Activated CD4-positive, CD25-positive, alpha-beta regulatory T cell treated with anti-CD3 and anti-CD28 coated beads, Interleukin-2, amount 50 U/mL, for 72 hours (primary cell): Measurements from ENCODE around the gene SHROOM2.
"Not testable (repeated sequence)": the region's sequence is repeated elsewhere in the genome, so short reads cannot be mapped to it uniquely, and the experiment has no call there.

Experiments used
- DNase-seq: peaks from one replicate; pipeline ENCODE4 v3.0.0; 2021

The SHROOM2 gene, protein sequence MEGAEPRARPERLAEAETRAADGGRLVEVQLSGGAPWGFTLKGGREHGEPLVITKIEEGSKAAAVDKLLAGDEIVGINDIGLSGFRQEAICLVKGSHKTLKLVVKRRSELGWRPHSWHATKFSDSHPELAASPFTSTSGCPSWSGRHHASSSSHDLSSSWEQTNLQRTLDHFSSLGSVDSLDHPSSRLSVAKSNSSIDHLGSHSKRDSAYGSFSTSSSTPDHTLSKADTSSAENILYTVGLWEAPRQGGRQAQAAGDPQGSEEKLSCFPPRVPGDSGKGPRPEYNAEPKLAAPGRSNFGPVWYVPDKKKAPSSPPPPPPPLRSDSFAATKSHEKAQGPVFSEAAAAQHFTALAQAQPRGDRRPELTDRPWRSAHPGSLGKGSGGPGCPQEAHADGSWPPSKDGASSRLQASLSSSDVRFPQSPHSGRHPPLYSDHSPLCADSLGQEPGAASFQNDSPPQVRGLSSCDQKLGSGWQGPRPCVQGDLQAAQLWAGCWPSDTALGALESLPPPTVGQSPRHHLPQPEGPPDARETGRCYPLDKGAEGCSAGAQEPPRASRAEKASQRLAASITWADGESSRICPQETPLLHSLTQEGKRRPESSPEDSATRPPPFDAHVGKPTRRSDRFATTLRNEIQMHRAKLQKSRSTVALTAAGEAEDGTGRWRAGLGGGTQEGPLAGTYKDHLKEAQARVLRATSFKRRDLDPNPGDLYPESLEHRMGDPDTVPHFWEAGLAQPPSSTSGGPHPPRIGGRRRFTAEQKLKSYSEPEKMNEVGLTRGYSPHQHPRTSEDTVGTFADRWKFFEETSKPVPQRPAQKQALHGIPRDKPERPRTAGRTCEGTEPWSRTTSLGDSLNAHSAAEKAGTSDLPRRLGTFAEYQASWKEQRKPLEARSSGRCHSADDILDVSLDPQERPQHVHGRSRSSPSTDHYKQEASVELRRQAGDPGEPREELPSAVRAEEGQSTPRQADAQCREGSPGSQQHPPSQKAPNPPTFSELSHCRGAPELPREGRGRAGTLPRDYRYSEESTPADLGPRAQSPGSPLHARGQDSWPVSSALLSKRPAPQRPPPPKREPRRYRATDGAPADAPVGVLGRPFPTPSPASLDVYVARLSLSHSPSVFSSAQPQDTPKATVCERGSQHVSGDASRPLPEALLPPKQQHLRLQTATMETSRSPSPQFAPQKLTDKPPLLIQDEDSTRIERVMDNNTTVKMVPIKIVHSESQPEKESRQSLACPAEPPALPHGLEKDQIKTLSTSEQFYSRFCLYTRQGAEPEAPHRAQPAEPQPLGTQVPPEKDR (N-terminal part only)

GRCh38 chrX:9785944-9786797 lies at the start of gene SHROOM2:
Gene SHROOM2 (plus strand): TSS chrX:9786429. CDS start chrX:9786546, 117 bp downstream.
- no peak for DNase-seq

DNA sequence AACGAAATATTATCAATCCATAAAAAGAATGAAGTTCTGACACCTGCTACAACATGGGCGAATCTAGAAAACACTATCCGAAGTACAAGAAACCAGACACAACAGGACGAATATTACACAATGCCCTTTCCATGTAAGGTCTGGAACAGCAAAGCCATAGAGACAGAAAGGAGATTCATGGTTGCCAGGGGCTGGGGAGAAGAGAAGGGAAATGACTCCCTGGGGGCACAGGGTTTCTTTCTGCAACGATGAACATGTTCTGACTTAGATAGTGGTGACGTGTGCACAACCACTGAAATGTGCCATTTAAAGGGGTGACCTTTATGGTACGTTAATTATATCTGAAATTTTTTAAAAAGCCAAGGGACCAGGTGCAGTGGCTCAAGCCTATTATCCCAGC lies 48.9 kb upstream of the SHROOM2 start:
- no peak for DNase-seq

- DNase-seq = no peak
Measured at GRCh38 chrX:9738151-9738550, 48.1 kb upstream of the SHROOM2 start.

GRCh38 chrX:9739130-9739529 lies 47.1 kb upstream of the SHROOM2 start:
- DNase-seq = no peak

DNA sequence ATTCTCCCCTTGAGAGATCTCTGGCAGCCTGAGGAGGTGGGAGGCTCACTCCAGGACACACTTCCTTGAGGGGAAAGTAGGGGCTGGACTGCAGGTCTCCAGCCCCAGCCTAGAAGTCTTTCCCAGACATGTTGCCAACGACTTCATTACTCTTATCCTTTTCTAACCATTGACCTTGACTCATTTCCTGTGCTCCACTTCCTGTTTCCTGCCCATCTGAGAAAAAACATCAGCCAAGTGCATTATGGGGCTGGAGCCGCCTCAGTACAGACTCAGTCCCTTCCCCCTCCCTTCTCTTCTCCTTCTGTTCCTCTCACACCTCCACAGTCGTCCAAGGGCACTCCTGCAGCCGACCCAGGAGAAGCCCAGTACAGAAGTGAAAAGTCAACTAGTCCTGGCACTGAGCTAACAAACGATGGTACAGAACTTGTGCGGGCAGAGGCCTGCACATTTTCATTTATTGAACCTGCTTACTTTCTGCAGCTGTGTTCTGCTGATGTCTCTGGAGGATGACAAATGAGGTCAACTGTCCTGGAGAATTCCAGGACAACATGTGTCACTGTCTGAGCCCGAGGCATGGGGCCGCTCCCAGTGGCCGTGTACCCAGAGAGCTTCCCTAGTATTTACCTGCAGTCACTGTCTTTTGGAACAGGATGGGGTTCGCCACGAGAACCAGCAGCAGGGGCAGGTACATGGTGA lies 40.7 kb upstream of the SHROOM2 start:
- DNase-seq = no peak

- no peak for DNase-seq
Measured at GRCh38 chrX:9746148-9746888, 39.9 kb upstream of the SHROOM2 start.

DNA sequence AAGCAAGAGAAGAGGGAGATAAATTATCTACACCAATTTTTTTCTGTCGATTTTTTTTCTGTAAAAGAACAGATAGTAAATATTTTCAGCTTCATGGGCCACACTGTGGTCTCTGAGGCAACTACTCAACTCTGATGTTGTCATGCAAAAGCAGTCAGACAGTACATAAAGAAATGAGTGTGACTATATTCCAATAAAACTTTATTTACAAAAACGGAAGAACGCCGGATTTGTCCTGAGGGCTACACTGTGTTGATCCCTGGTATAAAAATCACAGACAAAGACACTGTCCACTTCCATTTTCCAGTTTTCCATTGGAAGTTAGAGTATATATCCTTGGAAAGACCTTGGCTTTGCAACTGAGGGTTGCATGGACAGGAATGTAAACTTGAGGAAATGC lies 38.6 kb upstream of the SHROOM2 start:
- no peak for DNase-seq

- no peak for DNase-seq
Measured at GRCh38 chrX:9749146-9749692, 37.0 kb upstream of the SHROOM2 start.

DNA sequence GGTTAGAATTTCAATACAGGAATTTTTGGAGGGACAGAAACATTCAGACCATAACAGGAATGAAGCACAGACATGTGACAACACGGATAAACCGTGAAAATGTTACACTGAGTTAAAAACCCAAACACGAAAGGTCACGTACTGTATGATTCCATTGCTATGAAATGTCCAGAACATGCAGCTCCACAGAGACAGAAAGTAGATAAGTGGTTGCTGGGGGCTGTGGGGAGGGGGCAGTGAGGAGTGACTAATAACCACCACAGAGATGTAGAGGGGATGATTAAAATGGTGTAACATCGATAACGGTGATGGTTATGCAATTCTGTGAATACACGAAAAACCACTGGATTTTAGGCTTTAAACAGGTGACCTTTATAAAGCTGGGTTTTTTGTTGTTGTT lies 28.9 kb upstream of the SHROOM2 start:
- DNase-seq = no peak

DNA sequence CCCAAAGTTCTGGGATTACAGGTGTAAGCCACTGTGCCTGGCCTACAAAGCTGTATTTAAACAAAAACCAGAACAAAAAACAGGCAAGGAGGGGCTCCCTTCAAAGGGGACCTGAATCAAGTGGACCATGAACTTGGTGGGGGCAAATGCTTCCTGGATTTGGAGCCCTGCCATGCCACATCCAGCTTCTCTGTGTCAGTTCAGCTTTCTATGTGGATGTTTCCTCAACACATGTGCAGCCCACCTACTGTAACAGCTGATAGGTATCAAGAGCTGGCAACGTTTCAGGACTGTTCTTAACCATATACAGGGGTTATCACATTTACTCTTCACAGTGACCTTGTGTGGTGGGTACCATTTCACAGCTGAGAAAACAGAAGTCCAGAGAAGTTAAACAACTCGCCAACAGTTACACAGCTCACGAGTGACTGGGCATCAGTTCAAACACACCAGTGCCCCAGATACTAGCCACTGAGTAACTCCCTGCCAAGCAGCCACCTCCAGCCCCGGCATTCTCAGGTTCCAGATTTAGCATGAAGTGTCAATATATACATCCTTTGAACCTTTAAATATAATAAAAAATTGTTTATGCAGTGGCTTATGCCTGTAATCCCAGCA lies 28.1 kb upstream of the SHROOM2 start:
- no peak for DNase-seq

DNA sequence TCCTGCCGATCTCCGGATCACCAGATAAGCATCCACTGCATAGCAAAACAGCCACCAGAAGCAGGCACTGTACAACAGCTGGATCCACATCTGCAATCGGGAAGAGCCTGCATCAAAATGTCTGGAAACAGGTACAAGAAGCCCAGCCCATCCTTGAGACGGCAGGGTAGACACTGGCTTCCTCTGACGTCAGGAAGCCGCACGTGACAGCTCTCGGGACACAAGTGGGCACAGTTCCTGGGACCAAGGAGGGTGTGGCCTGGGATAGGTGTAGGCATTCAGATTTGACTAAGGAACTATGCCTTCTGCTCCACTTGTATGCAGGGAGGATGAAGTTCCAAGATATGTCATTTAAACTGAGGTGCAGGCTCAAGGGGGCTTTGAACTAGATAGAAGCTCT lies 26.9 kb upstream of the SHROOM2 start:
- DNase-seq = no peak

- DNase-seq = no peak
Measured at GRCh38 chrX:9765072-9765736, 21.0 kb upstream of the SHROOM2 start.

DNA sequence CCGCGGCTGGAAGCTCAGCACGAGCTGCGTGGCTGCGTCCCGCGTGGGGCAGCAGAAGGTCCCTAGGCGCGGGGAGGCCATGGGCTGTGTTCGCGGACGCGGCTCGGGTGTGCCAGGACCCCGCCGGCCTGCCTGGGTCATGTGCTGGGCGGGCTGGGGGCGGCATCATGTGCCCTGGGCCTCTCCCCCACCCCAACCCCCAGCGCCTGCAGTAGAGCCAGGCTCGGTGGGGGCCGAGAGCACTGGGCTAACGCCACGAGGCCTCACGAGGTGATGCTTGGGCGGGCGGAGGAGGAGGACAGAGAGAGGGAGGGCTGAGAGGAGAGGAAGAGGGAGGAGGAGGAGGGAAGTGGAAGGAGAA lies 20.5 kb upstream of the SHROOM2 start, which contains the start of gene GPR143:
Gene GPR143, minus strand, starts transcription at position 111 of the 361 bp plus-strand sequence. Its CDS starts 30 bp downstream, at position 81.
- DNase-seq = no peak

GRCh38 chrX:9767375-9767774 lies 18.9 kb upstream of the SHROOM2 start:
- no peak for DNase-seq

- not testable (repeated sequence) for DNase-seq
Measured at GRCh38 chrX:9768321-9768839, 17.8 kb upstream of the SHROOM2 start.

DNA sequence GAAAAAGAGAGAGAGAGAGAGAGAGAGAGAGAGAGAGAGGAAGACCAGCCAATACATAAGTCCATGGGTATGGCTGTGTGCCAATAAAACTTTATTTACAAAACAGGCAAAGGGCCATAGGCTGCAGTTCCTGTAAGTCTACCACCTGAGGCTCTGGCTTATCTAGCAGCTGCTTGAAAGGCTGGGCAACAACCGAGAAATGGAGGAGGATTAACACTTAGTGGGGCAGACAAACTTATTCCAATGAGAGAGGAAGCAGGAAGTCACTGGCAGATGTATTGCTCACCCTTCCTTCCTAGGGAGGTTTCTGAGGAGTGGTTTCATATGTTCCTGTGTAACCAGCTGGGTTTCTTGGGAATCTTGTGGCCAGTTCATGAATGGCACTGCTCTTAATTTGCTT lies 15.9 kb upstream of the SHROOM2 start:
- no peak for DNase-seq

GRCh38 chrX:9772943-9773342 lies 13.3 kb upstream of the SHROOM2 start:
- no peak for DNase-seq

DNA sequence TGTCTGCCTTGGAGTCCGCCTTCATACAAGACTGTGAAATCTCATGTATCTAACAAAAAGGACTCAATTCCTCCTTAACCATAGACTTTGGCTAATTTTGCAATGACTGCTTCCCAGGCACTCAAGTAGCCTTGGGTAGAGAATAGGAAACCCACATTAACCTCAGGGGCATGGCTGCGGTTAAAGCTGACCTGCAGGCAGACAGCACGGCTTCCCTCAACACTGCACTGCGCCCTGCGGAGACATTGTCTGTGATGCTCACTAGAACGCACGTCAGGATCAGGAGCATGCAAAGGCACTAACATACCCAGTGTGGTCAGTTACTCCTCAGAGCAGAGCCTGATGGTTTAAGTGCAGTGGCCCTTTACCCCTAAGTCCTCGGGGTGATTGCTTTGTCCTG lies 10.3 kb upstream of the SHROOM2 start:
- no peak for DNase-seq

DNA sequence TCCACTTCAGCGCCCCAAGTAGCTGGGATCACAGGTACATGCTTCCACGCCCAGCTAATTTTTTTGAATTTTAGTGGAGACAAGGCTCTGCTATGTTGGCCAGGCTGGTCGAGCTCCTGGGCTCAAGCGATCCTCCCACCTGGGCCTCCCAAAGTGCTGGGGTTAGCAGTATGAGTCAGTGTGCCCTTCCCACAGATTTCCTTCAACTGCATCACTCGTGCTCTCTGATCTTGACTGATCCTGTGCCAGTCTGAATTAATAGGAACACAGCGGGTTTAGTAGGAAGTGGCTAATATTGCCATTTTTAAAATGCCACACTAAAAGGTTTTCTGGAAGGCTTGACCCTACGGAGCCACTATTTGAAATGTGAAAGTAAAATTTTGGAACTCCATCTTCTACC lies 4.3 kb upstream of the SHROOM2 start:
- DNase-seq = no peak
